HG02759 (cell line): ENCODE measurements around the gene IL34.
"Not testable (repeated sequence)": the region's sequence is repeated elsewhere in the genome, so short reads cannot be mapped to it uniquely, and the experiment has no call there.

Source experiments
- ATAC-seq: cut with Tn5 transposase; IDR thresholded peaks from one replicate; pipeline ENCODE4 v1.9.1; 2021; ENCODE audit warnings: mild to moderate bottlenecking, moderate library complexity; ENCODE audit not compliant: unreplicated experiment

The IL34 gene

GRCh38 chr16:70630960-70631745 is 15.2 kb upstream of the IL34 start:
- no peak for ATAC-seq

DNA sequence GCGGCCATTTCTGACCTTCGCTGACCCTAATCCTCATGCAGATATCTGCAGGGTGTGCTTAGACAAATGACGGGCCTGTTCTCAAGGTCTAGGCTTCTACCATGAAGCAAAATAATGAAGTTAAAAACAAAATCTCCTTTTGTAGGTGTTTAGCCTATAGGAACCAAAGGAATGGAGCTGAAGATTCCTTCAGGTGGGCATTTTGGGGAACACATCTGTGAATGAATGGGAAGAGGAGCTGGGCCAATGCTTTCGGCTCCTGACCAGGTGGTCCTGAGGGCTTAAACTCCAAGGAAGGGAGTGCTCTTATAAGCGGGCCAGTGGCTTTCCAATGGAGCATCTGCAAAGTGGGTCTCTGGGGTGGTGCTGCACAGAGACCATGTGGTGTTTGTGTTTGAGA is 14.1 kb upstream of the IL34 start:
- ATAC-seq: no peak

DNA sequence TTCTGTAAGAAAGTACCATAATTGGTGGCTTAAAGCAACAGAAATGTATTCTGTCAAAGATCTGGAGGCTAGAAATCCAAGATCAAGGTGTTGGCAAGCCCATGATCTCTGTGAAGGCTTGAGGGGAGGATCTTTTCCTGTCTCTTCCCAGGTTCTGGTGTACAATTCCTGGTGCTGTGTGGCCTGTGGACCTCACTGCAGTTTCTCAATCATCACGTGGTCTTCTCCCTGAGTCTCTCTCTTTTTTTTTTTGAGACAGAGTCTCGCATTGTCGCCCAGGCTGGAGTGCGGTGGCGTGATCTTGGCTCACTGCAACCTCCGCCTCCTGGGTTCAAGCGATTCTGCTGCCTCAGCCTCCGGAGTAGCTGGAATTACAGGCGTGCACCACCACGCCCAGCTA is 12.7 kb upstream of the IL34 start:
- not testable (repeated sequence) for ATAC-seq

- ATAC-seq: no peak
These were observed 11.5 kb upstream of the IL34 start for GRCh38 chr16:70634861-70635260.

DNA sequence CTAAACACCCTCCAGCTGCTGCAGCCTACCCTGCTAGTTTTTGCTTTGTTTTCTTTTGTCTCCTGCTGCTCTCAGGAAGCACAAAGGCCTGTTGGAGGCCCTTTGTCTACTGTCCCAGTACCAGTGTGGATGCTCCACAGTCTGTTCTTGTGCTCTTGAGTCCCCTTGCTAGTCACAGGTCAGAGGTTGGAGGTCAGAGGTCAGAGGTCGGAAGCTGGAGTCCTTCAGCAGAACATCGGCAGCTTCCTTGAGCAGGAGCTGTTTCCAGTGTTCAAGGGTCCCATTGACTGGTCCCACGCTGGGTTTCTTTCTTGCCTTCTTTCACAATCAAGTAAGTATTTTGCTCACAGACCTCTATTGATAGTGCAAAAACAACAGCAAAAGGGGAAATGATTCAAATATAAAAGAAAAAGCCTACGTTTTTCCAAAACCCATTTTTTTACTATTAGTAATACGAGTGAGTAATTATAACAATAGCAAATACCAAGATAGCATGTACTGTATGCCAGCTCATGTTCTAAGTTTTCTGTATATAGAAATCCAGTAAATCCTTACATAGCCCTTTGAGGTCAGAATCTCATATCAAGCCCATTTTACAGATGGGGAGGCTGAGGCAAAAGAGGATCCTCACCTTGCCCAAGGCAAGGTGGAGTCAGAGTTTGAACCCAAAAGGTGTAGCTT is 10.9 kb upstream of the IL34 start:
- no peak for ATAC-seq

DNA sequence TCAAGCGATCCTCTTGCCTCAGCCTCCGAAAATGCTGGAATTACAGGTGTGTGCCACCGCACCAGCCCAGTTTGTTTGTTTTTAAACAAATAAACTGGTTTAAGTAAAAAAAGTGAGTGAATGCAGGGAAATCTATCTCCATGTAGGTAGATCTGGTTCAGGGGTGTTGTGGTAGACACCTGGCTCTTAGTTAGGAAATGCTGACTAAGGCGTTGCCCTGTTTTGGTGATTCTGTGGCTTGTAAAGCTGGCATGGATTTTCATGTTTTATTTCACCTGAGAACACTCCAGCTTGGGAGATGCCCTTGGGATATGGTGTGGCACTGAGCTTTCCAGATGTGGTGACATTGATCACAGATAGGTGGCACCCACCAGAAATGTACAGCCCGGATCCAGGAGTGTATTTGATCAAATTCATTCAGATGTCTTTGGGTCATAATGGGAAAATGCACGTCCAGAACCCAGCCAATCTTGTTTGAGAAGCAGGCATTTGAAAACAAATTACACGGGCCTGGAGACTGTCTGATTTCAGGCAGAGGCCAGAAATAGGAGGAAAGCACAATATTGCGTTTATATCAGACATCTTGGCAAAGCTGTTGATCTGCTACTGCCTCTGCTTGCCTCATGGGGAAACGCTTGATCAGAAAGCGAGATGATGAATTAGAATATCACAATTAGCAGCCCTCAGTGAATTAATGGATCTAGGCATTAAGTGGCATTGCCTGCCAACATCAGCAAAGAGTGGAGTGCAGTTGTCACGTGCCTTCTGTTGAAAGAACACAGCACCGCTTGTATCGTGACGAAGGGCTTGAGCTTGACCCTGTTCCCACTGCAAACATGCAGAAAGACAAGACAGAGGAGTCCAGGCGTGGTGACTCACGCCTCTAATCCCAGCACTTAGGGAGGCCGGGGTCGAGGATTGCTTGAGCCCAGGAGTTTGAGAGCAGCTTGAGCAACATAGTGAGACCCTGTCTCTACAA is 7.3 kb upstream of the IL34 start:
- ATAC-seq: no peak

GRCh38 chr16:70642633-70643032 is 3.7 kb upstream of the IL34 start:
- ATAC-seq: no peak

- not testable (repeated sequence) for ATAC-seq
These were observed 3.1 kb upstream of the IL34 start for GRCh38 chr16:70643264-70643663.

GRCh38 chr16:70644763-70645597 is 1.4 kb upstream of the IL34 start:
- no peak for ATAC-seq

- ATAC-seq: no peak
These were observed 1.3 kb downstream of the IL34 start for GRCh38 chr16:70647441-70648359.

DNA sequence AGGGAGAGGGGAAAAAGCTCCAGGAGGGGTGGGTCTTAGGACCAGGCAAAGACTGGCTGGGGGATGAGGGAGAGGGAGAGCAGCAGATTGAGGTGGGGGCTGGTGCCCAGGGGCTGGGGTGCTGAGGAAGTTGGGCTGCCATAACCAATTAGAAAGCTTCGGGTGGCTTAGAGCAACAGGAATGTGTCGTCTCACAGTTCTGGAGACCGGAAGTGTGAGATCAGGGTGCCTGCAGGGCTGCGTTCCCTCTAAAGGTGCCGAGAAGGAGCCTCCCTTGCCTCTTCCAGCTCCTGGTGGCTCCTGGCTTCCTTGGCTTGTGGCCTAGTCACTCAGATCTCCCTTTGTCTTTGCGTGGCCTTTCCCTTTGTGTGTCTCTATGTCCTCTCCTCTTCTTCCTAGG is 2.2 kb downstream of the IL34 start:
- ATAC-seq: no peak

GRCh38 chr16:70649300-70649699 is 2.9 kb downstream of the IL34 start:
- no peak for ATAC-seq

GRCh38 chr16:70650216-70650615 is 3.9 kb downstream of the IL34 start:
- ATAC-seq: no peak

DNA sequence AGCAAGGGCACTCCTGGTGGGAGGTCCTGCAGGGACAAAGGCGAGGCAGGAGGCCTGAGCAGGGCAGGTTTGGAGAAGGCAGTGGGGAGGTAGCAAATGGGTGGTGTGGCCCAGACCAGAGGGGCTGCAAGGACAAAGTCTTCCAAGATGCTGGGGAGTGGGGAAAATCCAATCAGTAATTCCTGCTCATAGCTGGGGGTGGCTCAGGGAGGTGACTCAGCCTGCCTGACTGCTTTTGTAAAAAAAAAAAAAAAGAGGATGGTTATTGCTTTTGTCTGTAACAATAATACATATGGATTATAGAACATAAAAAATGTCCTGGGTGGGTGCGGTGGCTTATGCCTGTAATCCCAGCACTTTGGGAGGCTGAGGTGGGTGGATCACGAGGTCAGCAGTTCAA is 5.2 kb downstream of the IL34 start:
- ATAC-seq: no peak

DNA sequence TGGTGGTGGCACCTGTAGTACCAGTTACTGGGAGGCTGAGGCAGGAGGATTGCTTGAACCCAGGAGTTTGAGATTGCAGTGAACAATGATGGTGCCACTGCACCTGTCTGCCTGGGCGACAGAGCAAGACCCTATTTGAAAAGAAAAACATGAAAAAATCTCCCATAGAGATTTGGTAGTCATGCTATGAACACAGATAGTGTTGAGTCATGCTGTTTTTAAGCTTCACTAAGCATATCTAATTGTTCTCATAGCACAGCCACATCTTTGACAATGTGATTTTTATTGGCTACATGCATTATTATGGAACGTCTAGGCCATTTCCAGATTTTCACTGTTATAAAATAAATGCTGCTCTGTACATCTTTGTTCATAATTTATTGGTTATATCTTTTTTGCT is 6.0 kb downstream of the IL34 start:
- no peak for ATAC-seq

DNA sequence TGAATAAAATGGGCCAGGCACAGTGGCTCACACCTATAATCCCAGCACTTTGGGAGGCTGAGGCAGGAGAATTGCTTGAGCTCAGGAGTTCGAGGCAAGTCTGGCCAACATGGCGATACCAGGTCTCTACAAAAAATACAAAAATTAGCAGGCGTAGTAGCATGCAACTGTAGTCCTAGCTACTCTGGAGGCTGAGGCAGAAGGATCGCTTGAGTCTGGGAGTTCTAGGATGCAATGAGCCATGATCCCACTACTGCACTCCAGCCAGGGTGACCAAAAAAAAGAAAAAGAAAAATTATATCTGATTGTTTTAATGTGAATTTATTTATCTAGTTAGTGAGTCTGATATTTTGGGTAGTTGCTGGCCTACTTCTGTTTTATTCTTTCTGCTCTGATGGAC is 7.0 kb downstream of the IL34 start:
- no peak for ATAC-seq

- ATAC-seq: no peak
These were observed 7.7 kb downstream of the IL34 start for GRCh38 chr16:70653809-70654771.

GRCh38 chr16:70656065-70656711 is 9.8 kb downstream of the IL34 start:
- ATAC-seq: no peak
